ENCODE results near the gene NFX1.

DNA sequence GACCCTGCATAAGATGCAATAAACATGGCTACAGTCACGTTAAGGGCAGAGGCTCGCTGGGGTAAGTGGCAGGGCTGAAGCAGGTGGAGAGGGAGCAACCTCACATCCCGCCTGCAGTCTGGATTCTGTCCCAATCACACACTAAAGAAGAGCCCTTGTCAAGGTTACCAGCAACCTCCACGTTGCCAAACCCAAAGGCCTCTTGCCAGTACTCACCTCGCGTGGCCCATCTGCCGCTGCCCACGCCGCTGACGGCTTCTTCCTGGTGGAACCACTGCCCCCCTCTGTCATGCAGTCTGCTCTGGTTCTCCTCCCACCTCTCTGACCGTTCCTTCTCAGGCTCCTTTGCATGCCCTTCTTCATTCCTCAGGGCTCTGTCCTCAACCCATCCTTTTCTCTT lies 103.3 kb downstream of the NFX1 start:
- TF ChIP-seq CTCF (IDR thresholded peaks at IDR 0.05): no peak
- no peak for TF ChIP-seq EZH2 (IDR thresholded peaks at IDR 0.05; ENCODE audit: borderline replicate concordance, insufficient read depth, low read depth, low read length, poor library complexity, severe bottlenecking)
